ENCODE results near the gene ALLC.
"Not testable (repeated sequence)": the region's sequence is repeated elsewhere in the genome, so short reads cannot be mapped to it uniquely, and the experiment has no call there.

The ALLC gene

DNA sequence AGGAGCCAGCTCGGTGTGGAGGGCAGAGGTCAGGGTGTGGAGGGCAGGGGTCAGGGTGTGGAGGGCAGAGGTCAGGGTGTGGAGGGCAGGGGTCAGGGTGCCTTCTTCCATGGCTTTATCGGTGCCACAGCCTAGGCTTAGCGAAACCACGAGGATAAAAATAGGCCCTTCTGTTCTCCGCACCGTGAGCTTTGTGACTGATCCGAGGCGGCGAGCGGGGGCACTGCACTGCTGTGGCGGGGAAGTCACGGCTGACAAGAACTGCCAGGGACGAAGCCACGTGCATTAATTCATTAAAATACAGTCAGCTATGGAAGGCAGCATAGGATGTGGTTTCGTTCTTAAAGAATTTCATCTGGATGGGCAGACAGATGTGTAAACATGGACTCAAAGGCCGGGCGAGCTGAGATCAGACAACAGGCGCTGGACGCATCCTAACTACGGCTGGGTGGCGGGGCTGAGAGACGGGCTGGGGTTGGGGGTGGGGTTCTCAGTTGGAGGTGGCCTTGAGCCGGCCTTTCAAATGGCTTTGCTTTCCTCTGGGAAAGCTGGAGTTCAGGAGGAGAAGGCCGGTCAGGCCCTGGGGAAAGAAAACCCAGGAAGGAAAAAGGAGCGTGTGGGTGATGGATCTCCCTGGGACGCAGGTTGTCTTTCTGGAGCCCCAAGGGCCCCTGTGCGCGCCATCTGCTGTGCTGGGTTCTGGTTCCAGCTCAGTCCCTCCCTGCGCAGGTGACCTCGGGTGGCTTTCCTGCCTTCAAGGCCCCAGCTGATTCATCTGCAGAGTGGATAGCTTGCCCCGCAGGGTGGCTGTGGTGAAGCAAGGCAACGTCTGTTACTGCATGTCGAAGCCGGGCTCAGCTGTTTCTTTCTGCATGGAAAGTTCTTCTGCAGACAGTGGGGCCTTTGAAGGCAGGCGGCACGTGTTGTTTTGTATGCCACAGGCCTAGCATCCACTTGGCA is 958 bp upstream of the ALLC start:
- DNase-seq, result no peak

DNA sequence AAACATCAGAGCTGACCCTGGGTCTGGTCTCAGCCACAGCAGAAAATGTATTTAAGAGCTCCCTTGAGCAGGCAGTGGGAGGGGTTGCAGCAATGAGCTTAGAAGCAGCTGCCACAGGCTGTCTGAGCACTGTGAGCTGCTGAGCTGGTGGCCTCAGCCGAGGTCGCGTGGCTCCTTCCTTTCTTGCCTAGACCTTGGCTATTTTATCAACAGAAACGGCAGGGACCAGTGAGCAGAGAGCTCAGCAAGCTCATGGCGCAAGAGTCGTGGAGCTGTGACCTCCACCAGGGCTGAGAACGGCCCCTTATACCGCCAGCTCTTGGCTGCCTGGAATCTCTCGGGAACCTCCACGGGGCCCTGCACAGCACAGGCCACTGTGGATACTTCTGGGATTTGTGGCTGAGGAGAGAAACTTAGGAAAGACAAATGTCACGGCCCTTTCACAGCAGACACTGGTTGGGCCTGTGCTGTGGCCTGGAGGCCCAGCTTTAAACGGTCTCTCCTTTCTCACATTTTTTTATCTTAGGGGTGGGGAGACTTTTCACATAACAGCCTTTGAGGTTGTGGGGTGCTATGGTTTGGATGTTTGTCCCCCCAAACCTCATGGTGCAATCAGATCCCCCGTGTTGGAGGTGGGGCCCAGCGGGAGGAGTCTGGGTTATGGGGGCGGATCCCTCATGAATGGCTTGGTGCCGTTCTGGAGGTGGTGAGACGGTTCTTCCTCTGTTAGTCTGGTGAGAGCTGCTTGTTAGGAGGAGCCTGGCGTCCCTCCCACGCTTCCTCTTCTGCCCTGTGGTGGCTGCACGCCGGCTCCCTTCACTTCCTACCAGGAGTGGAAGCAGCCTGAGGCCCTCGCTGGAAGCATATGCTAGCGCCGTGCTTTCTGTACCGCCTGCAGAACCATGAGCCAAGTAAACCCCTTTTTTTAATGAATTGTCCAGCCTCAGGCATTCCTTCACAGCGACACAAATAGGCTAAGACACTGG is 1.7 kb downstream of the ALLC start:
- DNase-seq, result peak; percentile 1

DNA sequence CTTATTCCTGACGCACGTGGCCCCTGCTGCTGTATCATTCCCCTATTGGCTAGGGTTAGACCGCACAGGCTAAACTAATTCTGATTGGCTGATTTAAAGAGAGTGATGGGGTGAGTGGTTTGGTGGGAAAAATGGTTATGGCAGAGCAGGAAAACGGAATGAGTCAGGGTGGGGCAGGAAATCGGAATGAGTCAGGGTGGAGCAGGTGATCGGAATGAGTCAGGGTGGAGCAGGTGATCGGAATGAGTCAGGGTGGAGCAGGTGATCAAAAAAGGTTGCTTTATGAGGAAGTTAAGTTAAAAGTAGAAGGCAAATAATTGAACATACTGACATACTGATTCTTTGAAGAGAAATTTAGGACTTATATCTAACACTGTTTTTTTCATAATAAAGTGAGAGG is 2.6 kb downstream of the ALLC start:
- not testable (repeated sequence) for DNase-seq

DNA sequence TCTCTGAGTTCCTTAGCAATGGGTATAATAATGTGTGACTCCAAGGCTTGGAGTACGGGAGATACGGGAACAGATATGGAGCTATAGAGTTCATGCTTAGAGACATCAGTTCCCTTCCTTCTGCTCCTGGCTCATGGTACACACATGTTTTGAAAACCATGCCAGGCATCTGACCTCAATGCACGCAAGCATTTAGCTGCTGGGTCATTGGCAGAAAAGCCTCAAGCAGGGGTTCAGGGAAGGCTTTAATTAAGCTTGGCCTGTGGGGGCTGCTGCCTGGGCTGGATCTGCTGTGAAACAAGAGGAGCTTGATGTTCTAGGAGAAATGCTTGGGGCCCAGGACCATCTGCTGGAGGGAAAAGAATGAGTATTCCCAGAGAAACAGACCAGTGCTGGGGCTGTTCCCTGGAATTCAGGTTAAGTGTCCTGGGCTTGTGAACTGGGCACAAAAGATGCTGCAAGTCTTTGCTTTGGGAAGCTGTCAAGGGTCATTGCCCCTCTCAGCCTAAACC is 3.2 kb downstream of the ALLC start:
- no peak for DNase-seq

DNA sequence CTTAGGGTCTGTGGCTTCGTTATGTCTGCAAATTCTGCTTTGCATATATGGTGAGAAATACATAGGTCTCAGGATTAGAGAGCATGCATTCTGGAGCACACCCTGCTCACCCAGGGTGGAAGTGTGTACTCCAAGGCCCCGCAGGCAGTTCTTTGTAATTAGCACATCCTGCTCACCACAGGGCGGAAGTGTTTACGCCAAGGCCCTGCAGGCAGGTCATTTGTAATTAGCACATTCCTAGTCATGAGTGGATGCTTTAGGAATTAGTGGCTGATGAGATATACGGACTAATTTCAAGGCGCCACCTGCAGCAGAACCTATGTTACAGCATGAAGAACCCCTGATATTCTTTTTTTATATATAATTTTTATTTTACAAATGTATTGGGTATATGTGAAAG is 4.2 kb downstream of the ALLC start:
- no peak for DNase-seq

DNA sequence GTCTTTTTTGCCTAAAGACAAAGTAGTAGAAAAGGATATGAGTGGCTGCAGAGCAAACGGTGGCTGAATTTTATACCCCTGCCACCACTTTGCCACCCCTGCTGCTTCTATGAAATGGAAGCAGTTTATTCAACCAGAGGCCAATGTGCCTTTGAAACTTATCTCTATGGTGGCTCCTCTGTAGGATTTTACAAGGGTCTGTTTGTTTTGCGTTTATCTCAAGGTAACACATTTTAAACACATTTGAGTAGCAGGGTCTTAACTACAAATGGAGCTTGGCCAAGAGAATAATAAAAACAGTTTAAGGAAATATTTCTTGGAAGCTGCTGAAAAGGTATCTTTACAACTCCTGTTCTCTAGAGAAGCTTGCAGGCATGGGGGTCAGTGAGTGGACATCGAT is 6.1 kb downstream of the ALLC start:
- no peak for DNase-seq

DNA sequence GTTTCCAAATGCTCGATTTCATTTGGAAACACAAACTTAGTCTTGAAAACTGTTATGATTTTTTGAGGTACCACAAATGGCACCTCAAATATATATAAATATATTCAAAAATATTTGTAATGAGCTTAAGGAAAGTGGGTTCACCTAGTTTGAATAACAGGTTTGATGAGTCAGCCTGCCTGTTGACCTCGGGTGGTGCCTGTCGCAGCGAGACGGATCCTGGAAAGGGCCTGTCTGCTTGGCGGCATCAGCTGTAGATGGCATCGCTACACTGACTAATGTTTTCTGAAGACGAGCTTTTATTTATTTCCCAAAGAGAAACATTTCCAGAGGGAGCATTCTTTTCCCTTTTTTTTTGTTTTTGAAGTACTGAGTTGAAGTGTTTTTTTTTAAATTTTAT is 6.9 kb downstream of the ALLC start:
- no peak for DNase-seq

DNA sequence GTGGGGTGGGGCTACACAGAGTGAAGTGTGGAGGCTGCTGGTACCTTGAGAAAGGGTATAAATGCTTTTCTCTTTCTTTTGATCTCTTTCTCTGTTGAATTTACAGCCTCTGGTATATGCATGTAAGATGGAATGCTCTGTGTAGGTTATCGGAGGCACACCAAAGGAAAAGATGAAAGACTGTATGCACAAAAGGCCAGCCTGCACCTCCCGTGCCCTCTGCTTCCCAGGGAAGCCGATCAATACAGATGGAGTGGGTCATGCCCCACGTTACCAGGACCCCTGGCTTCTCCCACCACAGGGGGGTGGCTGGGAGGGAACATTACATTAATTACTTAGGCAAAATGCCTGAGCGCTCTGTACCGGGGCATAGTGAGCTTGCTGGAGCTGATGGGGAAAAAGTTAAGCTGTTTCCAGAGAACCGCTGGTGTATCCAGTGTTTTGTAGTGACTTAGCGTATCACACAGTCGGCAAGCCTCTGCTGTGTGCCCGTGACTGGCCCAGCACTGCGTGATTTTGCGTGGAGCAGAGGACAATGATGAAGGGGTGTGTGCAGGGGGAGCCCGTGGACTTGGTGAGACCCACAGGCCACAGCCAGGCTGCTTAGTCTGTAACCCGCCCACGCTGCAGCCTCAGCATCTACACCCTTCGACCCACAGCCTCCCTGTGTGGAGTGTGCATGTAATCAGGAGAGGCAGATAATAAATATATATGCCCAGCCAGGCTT is 8.0 kb downstream of the ALLC start:
- DNase-seq, result no peak

DNA sequence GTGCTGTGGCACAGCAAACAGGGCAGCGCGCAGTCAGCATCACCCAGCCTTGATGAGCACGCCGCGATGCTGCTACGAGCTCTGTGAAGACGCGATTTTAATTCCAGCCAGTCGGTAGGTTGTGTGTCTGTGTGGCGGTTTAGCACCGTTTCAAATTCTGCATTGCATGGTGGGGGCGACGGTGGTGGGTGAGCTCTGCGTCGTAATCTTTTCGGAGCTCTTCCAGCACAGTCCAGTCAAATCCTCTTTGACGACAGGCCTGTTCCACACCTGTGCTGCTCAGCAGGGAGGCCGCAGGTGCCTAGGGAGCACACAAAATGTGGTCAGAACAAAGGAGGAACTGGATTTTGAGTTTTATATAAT is 8.6 kb downstream of the ALLC start:
- no peak for DNase-seq

DNA sequence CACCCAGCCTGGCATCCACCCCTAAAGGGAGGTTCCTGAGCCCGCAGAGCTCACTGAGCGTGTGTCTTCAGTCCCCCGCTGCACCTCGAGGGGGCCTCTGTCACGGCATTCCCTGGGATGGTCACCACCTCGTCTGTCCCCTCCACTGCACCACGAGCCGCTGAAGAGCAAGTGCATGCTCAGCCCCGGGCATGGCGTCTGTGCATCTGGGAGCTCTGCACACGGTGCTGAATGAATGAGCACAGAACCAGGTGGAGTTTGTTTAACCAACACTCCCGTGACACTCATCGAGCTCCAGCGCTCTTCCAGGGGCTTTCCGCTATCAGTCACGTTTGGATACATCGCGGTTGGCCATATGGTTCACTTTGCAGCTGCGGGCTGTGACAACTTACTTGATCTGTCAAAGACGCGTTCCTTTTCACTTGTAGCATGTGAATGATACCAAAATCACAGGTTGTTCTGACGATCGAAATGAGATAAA is 9.2 kb downstream of the ALLC start:
- no peak for DNase-seq

DNA sequence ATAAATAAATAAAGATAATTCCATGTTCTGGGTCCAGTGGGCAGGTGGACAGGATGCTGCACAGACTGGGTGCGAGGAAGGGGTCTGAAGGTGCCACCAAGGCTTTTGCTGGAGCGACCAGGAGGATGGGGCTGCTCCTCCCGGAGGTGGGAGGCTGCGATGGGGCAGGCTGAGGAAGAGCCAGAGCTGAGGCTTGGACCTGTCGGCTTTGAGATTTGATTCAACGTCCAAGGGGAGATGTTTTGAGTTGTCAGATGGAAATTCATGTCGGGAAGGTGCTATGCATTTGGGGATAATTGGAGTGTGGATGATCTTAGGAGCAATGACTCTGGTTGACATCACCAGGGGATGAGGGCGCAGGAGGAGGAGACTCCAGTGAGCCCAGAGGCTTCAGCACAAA is 11.7 kb downstream of the ALLC start:
- DNase-seq, result no peak

DNA sequence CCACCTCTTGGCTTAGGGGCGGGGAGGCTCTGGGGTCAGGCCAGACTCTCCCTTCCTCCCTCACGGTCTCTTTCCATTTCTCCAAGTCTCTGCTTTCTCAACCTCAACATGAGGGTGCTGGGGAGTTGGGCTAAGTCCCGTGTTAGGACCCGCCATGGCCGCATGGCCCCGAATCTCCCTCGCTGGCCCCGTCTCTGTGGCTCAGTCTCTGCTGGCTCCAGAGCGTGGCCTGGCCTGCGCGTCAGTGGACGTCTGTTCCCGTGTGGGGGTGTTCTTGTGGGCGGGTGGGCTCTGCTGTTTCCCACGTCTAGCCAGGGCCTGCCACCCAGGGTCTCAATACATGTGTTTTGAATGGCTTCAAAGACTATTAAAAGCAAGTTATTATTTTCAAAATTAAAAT is 12.4 kb downstream of the ALLC start:
- DNase-seq, result no peak

DNA sequence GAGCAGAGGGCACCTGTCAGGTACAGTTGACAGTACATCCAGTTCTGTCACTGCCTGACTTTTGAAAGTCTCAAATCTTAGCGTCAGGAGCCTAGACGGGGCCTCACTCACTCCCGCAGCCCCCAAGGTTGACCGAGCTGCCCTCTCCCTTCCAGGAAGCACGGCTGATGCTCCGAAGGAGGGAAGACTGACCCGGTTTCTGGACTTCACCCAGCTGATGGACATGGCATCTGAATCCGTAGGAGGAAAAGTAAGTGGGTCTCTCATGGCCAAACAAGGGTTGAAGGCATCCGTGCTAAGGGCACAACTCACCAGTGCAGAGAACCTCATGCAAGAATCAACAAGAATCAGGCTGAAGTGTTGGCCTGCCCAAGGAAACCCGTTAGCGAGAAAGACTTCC is 12.9 kb downstream of the ALLC start:
- DNase-seq, result no peak

DNA sequence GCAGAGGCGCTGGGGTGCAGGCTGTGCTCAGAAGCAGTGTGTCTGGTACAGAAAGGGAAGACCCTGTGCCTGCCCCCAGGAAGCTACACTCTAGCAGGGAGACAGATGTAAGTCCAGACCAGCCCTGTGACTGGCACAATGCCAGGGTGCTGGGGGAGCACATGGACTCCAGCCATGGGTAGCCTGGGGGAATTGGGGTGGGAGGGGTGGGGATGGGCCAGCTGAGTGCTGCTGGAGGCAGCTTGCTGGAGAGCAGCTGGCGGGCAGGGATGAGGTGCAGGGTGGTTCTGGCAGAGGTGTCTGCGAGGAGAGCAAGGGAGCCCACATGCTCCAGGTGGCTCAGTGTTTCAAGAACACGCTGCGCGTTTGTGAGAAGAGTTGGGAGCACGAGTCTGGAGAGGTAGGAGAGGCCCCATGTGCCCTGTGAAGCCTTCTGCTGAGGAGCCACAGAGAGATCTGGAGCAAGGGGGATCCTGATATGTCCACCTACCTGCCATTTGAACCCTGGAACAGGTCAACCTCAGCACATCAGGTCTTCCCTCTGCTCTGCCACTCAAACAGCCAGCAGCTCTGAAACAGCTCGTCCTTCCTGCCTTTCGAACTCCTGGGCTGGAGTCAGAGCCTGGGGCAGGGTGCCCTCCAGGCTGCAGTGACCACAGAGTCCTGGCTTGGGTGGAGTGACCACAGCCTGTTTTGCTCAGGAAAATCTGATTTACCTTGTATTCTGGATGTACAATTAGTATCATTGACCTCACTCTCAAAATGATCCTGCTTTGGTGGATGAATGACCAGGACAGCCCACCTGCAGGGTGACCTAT is 15.1 kb downstream of the ALLC start:
- DNase-seq, result no peak

DNA sequence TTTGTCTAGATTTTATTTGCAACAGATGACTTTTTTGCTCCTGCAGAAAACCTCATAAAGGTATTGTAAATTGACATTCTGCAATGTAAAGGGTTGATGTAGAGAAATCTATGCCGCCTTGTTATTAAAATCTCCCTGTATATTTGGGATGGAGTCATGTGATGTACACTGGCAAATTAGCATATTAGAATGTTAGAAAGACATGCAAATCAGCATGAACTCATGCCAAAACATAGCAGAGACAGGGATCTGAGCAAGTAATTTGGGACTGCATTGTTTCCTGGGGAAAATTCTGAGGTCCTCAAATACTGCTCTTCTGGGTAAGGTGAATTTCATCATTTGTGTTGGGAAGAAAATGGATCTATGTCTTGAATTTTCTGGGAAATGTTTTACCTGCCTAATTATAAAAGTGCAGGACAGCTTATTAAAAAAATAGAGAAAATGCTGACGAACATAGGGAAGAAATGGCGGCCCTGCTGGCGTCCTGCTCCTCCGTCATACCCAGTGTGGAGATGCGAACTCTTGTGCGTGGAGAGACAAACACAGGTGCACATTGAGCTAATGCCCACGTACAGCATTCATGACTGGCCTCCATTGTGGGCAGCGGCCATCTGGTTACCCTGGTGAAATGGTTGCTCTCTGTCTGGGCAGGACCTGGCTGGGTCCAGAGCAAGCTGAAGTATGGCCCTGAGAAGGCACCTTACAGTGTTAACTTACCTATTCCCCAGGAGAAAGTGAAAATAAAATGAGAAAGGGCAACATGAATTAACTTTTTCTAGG is 16.3 kb downstream of the ALLC start:
- DNase-seq, result no peak

DNA sequence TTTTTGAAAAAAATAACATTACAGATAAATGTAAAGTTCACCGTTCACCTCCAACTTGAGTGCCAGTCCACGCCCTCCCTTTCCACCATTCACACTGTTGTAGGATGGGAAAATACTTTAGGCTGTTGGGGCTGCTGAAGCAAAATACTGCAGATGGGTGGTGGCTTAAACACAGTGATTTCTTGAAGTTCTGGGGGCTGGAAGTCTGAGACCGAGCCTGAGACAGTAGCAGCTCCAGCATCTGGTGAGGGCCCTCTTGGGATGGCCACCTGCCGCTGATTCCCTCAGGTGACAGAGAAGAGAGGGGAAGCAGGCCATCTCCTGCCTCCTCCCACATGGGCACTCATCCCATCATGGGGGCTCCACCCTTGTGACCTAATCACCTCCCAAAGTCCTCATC is 17.7 kb downstream of the ALLC start:
- no peak for DNase-seq

DNA sequence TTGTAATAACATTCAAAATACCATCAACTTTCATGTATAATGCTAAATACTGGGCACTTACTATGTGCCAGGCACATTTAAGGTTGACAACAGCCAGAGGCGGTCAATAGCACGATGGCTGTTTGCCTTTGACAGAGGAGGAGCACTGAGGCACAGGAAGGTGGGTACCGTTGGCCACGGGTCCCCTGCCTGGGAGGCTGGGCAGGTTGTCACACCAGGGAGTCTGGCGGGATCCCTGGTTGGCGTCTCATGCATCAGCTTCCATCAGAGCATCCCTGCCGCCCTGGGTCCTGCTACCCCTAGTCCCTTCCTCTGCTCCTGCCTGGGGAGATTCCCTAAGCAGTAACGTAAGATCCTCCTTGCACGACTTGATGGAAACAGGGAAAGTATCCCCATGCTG is 19.4 kb downstream of the ALLC start:
- DNase-seq, result no peak

DNA sequence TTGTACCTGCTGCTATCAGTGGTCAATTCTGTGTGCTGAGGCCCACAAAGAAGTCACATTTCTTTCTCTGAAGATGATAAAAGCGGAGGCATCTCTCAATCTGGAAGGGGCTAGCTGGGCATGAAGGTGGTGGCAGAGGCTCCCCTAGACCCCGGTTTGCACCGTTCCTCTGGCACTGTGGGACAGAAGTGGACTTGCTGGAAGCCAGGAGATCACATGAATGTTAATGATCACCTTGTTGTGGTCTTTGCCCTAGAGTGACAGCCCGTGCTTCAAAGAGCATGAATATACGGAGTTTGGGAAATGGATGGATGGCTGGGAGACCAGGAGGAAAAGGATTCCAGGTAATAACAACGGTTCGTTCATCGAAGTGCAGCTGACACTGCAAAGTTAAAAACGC is 20.2 kb downstream of the ALLC start:
- no peak for DNase-seq

DNA sequence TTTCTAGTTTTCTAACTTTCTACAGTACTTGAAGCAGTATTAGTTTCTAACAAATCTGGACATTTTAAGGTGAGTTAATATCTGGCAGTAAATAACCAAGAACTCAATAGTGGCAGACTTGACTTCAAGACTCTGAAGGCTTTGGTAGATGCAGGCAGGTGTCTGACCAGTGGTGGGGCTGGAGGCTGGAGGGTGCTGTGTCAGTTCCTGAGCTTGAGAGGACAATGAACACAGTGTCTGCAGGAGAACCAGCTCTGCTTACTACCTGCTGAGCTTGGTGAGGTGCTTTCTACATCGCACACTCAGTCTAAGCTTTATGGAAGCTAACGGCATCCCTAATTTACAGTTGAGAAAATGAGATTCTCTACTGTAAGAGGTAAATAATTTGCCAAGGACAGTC is 21.2 kb downstream of the ALLC start:
- no peak for DNase-seq

DNA sequence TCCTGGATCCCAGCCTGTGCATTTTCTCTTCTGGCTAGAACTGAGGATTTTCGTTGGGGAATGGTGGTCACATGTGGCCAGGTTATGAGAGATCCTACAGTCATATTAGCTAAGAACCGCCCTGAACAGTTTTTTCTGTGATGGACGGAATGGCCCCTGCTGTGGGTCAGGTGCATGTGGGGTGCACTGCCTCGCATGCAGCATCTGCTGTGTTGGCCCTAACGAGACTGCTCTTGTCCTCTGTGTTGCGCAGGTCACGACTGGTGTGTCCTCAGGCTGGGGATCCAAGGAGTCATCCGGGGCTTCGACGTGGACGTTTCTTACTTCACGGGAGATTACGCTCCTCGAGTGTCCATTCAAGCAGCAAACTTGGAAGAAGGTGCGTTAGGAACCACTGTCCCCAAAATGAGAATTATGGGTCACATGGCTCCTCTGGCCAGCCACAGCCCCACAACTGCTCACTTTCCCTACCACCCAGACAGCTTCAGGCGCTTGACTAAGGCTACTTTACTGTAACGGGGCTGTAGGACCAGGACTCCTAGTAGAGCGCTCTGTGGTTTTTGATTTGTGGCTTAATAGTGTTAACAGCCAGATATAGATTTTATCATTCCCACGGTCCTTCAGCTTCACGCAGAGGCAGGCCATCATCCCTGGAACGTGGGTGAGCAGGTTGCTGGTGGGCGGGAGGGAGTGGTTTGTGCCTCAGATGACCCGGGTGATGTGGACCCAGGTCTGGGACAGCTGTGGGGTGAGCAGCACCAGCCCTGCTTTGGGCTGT is 21.8 kb downstream of the ALLC start:
- no peak for DNase-seq
